HEK293 (cell line): ENCODE measurements around the gene ABCC3.

Source experiments
- CTCF ChIA-PET: fragments of 350-600 bp; formaldehyde crosslinking; extraction: SDS; loops from one replicate; lab custom pipeline; 2021; ENCODE audit warnings: antibody characterized with exemption; lab: Yijun Ruan, JAX
- POLR2A ChIA-PET: fragments of 300-600 bp; formaldehyde crosslinking; extraction: SDS; loops from one replicate; lab custom pipeline; 2020; ENCODE audit warnings: antibody characterized with exemption, inconsistent platforms; lab: Yijun Ruan, JAX
- H3K27ac ChIP-seq: fragments of 200-500 bp; sonication (Bioruptor generic); 2 replicates; pipeline ENCODE4 v1.5.1; 2014; ENCODE audit warnings: low read depth, low read length, control low read depth, inconsistent platforms; ENCODE audit errors: extremely low read depth
- H3K36me3 ChIP-seq, 2 experiments: fragments of 200-500 bp in 1 of 2; sonication (Bioruptor generic) in 1 of 2; 1 replicate in 1 of 2; 2 replicates in 1 of 2; pipeline ENCODE4 v1.5.1; 2014 to 2017; ENCODE audit warnings: inconsistent platforms in 2 of 2, low read length in 2 of 2; ENCODE audit not compliant: control insufficient read depth in 2 of 2, insufficient read depth in 1 of 2
- H3K4me1 ChIP-seq: fragments of 200-500 bp; sonication (Bioruptor generic); 2 replicates; pipeline ENCODE4 v1.5.1; 2014; ENCODE audit warnings: mild to moderate bottlenecking, low read length, inconsistent platforms; ENCODE audit not compliant: control insufficient read depth, insufficient read depth
- H3K4me3 ChIP-seq: 2 replicates; pipeline ENCODE4 v1.5.1; 2011; ENCODE audit warnings: low read depth, mild to moderate bottlenecking, control low read depth, low read length, moderate library complexity
- H3K9me3 ChIP-seq: fragments of 200-500 bp; sonication (Bioruptor generic); 2 replicates; pipeline ENCODE4 v1.5.1; 2014; ENCODE audit warnings: low read depth, low read length, inconsistent platforms; ENCODE audit not compliant: control insufficient read depth, insufficient read depth
- GLIS1 ChIP-seq: fragments of 450-650 bp; formaldehyde crosslinking; IDR thresholded peaks from 2 replicates; pipeline ENCODE4 v1.5.1; 2016; ENCODE audit warnings: missing biosample characterization, missing genetic modification characterization
- PRDM4 ChIP-seq: fragments of 450-650 bp; formaldehyde crosslinking; IDR thresholded peaks from 2 replicates; pipeline ENCODE4 v1.5.1; 2017; ENCODE audit warnings: missing biosample characterization, missing genetic modification characterization
- SCRT1 ChIP-seq: fragments of 450-650 bp; formaldehyde crosslinking; IDR thresholded peaks from 2 replicates; pipeline ENCODE4 v1.5.1; 2016; ENCODE audit warnings: missing biosample characterization, missing genetic modification characterization, borderline replicate concordance
- SCRT2 ChIP-seq: fragments of 450-650 bp; formaldehyde crosslinking; IDR thresholded peaks from 2 replicates; pipeline ENCODE4 v1.5.1; 2016; ENCODE audit warnings: missing biosample characterization, missing genetic modification characterization
- ZIC2 ChIP-seq: fragments of 450-650 bp; formaldehyde crosslinking; IDR thresholded peaks from 2 replicates; pipeline ENCODE4 v1.5.1; 2016; ENCODE audit warnings: missing biosample characterization, missing genetic modification characterization
- ZNF121 ChIP-seq: fragments of 450-650 bp; formaldehyde crosslinking; IDR thresholded peaks from 2 replicates; pipeline ENCODE4 v1.5.1; 2016; ENCODE audit warnings: missing biosample characterization, missing genetic modification characterization
- ZNF184 ChIP-seq: fragments of 450-650 bp; IDR thresholded peaks from 2 replicates; pipeline ENCODE4 v1.5.1; 2018; ENCODE audit warnings: missing biosample characterization, mild to moderate bottlenecking, missing genetic modification characterization
- ZNF214 ChIP-seq: fragments of 450-650 bp; formaldehyde crosslinking; IDR thresholded peaks from 2 replicates; pipeline ENCODE4 v1.5.1; 2017; ENCODE audit warnings: missing biosample characterization, mild to moderate bottlenecking, missing genetic modification characterization, borderline replicate concordance
- ZNF24 ChIP-seq: fragments of 450-650 bp; formaldehyde crosslinking; IDR thresholded peaks from 2 replicates; pipeline ENCODE4 v1.5.1; 2016; ENCODE audit warnings: missing biosample characterization, missing genetic modification characterization
- ZNF362 ChIP-seq: fragments of 450-650 bp; formaldehyde crosslinking; IDR thresholded peaks from 2 replicates; pipeline ENCODE4 v1.5.1; 2016; ENCODE audit warnings: missing biosample characterization, missing genetic modification characterization
- ZNF518A ChIP-seq: fragments of 450-650 bp; formaldehyde crosslinking; conservative IDR thresholded peaks from 2 replicates; pipeline ENCODE4 v1.5.1; 2016; ENCODE audit warnings: low read depth, missing biosample characterization, missing genetic modification characterization
- ZNF555 ChIP-seq: fragments of 450-650 bp; formaldehyde crosslinking; conservative IDR thresholded peaks from 2 replicates; pipeline ENCODE4 v1.5.1; 2017; ENCODE audit warnings: missing biosample characterization, mild to moderate bottlenecking, missing genetic modification characterization, inconsistent platforms
- ZNF558 ChIP-seq: fragments of 450-650 bp; formaldehyde crosslinking; IDR thresholded peaks from 2 replicates; pipeline ENCODE4 v1.5.1; 2016; ENCODE audit warnings: missing biosample characterization, missing genetic modification characterization
- ZNF600 ChIP-seq: fragments of 450-650 bp; formaldehyde crosslinking; IDR thresholded peaks from 2 replicates; pipeline ENCODE4 v1.5.1; 2016; ENCODE audit warnings: missing biosample characterization, missing genetic modification characterization
- ZNF658 ChIP-seq: fragments of 450-650 bp; formaldehyde crosslinking; IDR thresholded peaks from 2 replicates; pipeline ENCODE4; 2016; ENCODE audit warnings: missing biosample characterization, missing genetic modification characterization
- ZSCAN30 ChIP-seq: fragments of 450-650 bp; IDR thresholded peaks from 2 replicates; pipeline ENCODE4 v1.5.1; 2018; ENCODE audit warnings: missing biosample characterization, mild to moderate bottlenecking, missing genetic modification characterization, moderate library complexity

ABCC3 gene

GRCh38 chr17:50598487-50598886 is 36.2 kb upstream of the ABCC3 start:
- Histone ChIP-seq H3K4me3 (no peak overlapping the region), H3K27ac (no peak overlapping the region)
- CTCF ChIA-PET = interaction anchor here (0.9 to 1.0 kb wide), 3 partner anchors 15 to 116 kb away, joined by 3 to 5 read pairs (median 4); no protein-coding TSS in a partner anchor
- TF ChIP-seq SCRT2 (tag by site-specific recombination) (peak; percentile 89), ZNF184 (no peak), SCRT1 (tag by site-specific recombination) (0 out of 2 replicates have a peak, but pooled peaks have one; percentile 35)
- TF ChIP-seq, all 188 proteins: peak for 2
- no peaks in the 10 kb centered on the region for H3K4me1 ChIP-seq
- POLR2A ChIA-PET = no interaction called here
- no peaks in the 10 kb centered on the region for H3K36me3 ChIP-seq
- H3K9me3 ChIP-seq = no peaks in the 10 kb centered on the region

- ChIA-PET CTCF (interaction anchor here (0.9 to 1.0 kb wide), 2 partner anchors 49 to 117 kb away, joined by 3 to 5 read pairs; no protein-coding TSS in a partner anchor), POLR2A (interaction anchor here (0.5 kb wide), 1 partner anchor 13 kb away, joined by 3 read pairs; no protein-coding TSS in a partner anchor)
- Histone ChIP-seq H3K27ac (no peak overlapping the region), H3K4me1 (no peaks in the 10 kb centered on the region), H3K9me3 (no peaks in the 10 kb centered on the region), H3K4me3 (no peak overlapping the region), H3K36me3 (no peaks in the 10 kb centered on the region)
- no peak for TF ChIP-seq ZNF558
- TF ChIP-seq ZNF362 (tag by site-specific recombination) = no peak
- TF ChIP-seq PRDM4 = no peak
- TF ChIP-seq ZNF24 (tag by site-specific recombination) = no peak
- no peak for TF ChIP-seq ZNF555 (tag by site-specific recombination)
- TF ChIP-seq ZNF121 (tag by site-specific recombination) = no peak
- TF ChIP-seq GLIS1 (tag by site-specific recombination) = no peak
- TF ChIP-seq ZNF600 = no peak
- TF ChIP-seq ZNF658 (tag by site-specific recombination) = no peak
- no peak for TF ChIP-seq ZNF518A (tag by site-specific recombination)
- no peak for TF ChIP-seq ZNF214 (tag by site-specific recombination)
- TF ChIP-seq ZIC2 (tag by site-specific recombination) = no peak
- TF ChIP-seq ZSCAN30 (tag by site-specific recombination) = no peak
These were observed 35.1 kb upstream of the ABCC3 start for GRCh38 chr17:50599606-50600005.
